Activated CD8-positive, alpha-beta memory T cell treated with anti-CD3 and anti-CD28 coated beads for 1 hour (primary cell): Measurements from ENCODE around the gene DDR1.

Experiments
- DNase-seq, 2 donors: peaks; one replicate each; pipeline ENCODE4 v3.0.0-alpha.2; 2020; ENCODE audit warnings: low read depth in 1 of 2; ENCODE audit errors: extremely low read depth in 1 of 2

Gene DDR1

GRCh38 chr6:30883685-30884520, at the start of gene DDR1:
DDR1 (plus strand) TSS chr6:30884519; CDS start chr6:30888730, 4,211 bp downstream.
- peak in 1 of 2 donors; percentile 28 for DNase-seq

- no peak for DNase-seq
Observed at GRCh38 chr6:30834646-30835045, 49.7 kb upstream of the DDR1 start.

- DNase-seq: no peak
Observed at GRCh38 chr6:30835576-30835975, 48.7 kb upstream of the DDR1 start.

- no peak for DNase-seq
Observed at GRCh38 chr6:30836431-30836866, 47.9 kb upstream of the DDR1 start.

GRCh38 chr6:30836957-30837356, 47.4 kb upstream of the DDR1 start:
- no peak for DNase-seq

- no peak for DNase-seq
Observed at GRCh38 chr6:30837432-30837831, 46.9 kb upstream of the DDR1 start.

- DNase-seq: no peak
Observed at GRCh38 chr6:30837870-30838269, 46.4 kb upstream of the DDR1 start.

GRCh38 chr6:30839671-30840070, 44.6 kb upstream of the DDR1 start:
- DNase-seq: no peak

- DNase-seq: no peak
Observed at GRCh38 chr6:30840084-30840934, 44.0 kb upstream of the DDR1 start.

- DNase-seq: no peak
Observed at GRCh38 chr6:30840935-30841643, 43.2 kb upstream of the DDR1 start.

GRCh38 chr6:30841644-30842504, 42.4 kb upstream of the DDR1 start:
- no peak for DNase-seq

GRCh38 chr6:30842754-30843610, 41.3 kb upstream of the DDR1 start:
- DNase-seq: no peak

- DNase-seq: no peak
Observed at GRCh38 chr6:30843611-30843998, 40.7 kb upstream of the DDR1 start.

GRCh38 chr6:30844118-30844535, 40.2 kb upstream of the DDR1 start:
- no peak for DNase-seq

GRCh38 chr6:30845183-30845582, 39.1 kb upstream of the DDR1 start:
- DNase-seq: no peak

GRCh38 chr6:30847421-30847970, 36.8 kb upstream of the DDR1 start:
- DNase-seq: no peak

- no peak for DNase-seq
Observed at GRCh38 chr6:30847971-30848436, 36.3 kb upstream of the DDR1 start.

- no peak for DNase-seq
Observed at GRCh38 chr6:30849903-30850651, 34.2 kb upstream of the DDR1 start.
